GM10266 (cell line): ENCODE measurements around the gene ZNF410.
A peak's percentile ranks its signal among the peaks of the same experiment; 100 is the strongest.
"Not testable (repeated sequence)": the region's sequence is repeated elsewhere in the genome, so short reads cannot be mapped to it uniquely, and the experiment has no call there.

ENCODE experiments used
- DNase-seq: peaks from one replicate; pipeline ENCODE4 v3.0.0; 2012; ENCODE audit errors: extremely low spot score
- TF ChIP-seq, protein P1 (sequence below): IDR thresholded peaks from 2 replicates; pipeline ENCODE4 v1.5.1; 2012; ENCODE audit warnings: mild to moderate bottlenecking, low read depth; ENCODE audit not compliant: control insufficient read depth, insufficient read depth; ENCODE audit errors: missing control alignments

Gene ZNF410, protein sequence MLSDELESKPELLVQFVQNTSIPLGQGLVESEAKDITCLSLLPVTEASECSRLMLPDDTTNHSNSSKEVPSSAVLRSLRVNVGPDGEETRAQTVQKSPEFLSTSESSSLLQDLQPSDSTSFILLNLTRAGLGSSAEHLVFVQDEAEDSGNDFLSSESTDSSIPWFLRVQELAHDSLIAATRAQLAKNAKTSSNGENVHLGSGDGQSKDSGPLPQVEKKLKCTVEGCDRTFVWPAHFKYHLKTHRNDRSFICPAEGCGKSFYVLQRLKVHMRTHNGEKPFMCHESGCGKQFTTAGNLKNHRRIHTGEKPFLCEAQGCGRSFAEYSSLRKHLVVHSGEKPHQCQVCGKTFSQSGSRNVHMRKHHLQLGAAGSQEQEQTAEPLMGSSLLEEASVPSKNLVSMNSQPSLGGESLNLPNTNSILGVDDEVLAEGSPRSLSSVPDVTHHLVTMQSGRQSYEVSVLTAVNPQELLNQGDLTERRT

DNA sequence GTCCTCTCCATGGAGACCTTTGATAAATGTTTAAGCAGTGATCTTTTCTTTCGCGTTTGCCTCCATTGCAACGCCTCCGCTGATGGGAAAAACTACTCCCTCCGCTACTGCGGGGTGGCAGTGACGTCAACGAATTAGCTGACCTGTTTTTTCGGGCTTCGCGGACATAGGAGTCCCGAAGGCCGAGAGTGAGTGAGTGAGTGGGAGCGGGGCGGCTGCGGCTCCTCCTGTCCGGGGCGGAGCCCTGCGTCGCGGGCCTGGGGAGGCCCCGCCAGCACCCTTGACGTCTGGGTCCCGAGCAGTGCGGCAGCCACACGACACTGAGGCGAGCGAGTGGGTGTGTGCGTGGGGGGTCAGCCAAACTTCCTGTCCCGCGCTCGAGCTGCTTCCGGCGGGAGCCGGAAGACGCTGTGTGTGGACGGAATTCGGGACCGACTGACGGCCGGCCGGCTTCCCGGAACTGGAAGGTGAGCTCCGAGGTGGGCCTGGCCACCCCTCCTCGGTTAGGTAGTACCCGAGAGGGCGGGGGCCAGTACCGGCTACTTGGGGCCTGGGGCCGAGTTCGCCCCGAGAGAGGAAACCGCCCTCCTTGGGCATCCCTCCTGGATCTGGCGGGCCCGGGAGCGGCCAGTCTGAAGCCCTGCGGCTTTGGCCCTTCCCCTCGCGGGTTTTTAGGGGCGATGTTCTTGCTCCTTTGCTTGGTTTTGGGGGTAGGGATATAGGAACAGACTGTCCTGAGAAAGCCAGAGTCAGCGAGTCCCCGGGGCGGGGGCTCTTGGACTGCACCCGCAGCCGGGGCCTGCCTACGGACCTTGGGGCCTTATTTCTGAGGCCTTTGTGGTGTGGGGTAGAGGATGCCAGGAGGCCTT lies at the start of gene ZNF410:
TSS of gene ZNF410 (plus strand) at position 411 of the 869 bp plus-strand sequence. CDS start 5,317 bp downstream, outside the sequence.
- peak; percentile 87 for DNase-seq
- TF ChIP-seq, protein P1, sequence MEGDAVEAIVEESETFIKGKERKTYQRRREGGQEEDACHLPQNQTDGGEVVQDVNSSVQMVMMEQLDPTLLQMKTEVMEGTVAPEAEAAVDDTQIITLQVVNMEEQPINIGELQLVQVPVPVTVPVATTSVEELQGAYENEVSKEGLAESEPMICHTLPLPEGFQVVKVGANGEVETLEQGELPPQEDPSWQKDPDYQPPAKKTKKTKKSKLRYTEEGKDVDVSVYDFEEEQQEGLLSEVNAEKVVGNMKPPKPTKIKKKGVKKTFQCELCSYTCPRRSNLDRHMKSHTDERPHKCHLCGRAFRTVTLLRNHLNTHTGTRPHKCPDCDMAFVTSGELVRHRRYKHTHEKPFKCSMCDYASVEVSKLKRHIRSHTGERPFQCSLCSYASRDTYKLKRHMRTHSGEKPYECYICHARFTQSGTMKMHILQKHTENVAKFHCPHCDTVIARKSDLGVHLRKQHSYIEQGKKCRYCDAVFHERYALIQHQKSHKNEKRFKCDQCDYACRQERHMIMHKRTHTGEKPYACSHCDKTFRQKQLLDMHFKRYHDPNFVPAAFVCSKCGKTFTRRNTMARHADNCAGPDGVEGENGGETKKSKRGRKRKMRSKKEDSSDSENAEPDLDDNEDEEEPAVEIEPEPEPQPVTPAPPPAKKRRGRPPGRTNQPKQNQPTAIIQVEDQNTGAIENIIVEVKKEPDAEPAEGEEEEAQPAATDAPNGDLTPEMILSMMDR = no peak

DNA sequence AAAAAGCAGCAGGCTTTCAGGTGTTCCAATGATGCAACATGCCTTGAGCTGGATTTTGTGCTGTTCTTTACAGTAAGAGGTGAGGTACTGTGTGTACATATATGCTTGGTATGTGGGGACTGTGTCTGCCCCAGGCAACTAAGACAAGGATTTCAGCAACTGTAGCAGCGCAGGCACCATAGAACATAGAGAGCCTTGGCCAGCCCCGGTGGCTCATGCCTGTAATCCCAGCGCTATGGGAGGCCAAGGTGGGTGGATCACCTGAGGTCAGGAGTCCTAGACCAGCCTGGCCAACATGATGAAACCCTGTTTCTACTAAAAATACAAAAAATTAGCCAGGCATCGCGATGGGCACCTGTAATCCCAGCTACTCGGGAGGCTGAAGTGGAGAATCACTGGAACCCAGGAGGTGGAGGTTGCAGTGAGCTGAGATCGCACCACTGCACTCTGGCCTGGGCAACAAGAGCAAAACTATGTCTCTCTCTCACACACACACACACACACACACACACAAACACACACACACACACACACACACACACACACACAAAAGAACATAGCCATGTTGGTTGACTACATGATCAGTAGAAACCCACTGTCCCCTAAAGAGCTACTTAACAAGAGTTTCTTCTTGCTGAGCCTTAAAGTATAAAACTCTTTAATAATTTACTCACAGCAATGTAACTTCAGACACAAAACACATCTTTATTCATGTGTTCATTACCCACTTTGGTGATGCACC lies 48.2 kb upstream of the ZNF410 start:
- DNase-seq = not testable (repeated sequence)

DNA sequence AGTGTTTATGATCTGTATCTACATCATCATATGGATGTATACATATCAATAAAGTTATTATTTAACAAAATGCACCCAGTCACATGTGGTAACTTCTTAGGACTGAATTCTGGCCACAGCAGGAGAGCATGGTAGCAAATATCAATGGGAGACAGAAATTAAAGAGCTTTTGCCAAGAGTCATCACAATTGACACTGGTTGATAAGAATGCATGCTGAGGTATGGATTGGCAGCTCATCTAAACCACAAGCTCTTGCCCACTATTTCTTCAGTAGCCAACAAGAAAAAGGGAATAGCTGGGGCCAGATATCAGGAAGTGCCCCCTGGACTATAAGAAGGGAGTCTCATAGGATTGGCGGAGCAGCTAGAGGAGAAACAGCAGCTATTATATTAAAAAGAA lies 44.5 kb upstream of the ZNF410 start:
- TF ChIP-seq, protein P1 = no peak
- no peak for DNase-seq

DNA sequence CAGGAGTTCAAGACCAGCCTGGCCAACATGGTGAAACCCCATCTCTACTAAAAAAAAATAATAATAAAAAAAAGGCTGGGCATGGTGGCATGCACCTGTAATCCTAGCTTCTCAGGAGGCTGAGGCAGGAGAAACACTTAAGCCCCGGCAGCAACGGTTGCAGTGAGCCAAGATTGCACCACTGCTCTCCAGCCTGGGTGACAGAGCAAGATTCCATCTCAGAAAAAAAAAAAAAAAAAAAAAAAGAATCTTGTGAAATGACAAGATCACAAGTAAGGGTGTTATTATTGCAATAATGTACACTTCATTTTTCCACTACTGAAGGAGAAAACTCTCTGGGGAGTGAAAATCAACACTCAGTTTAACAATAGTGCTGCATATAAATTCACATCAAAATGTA lies 43.8 kb upstream of the ZNF410 start:
- no peak for DNase-seq
- TF ChIP-seq, protein P1 = no peak

DNA sequence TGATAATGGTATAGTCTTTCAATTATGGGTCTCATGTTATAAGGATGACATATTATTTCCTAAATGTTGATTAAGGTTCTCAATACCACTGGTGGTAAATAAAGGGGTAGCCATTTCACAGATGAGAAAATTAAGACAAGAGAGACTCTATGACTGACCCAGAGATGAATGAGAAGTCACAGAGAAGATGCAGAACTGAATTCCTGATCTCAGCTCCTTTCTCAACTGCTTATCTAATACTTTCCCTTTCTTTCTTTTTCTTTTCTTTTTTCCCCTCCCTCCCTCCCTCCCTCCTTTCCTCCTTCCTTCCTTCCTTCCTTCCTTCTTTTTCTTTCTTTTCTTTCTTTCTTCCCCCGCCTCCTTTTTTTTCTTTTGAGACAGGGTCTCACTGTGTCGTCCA lies 43.4 kb upstream of the ZNF410 start:
- no peak for DNase-seq
- TF ChIP-seq, protein P1 = no peak

DNA sequence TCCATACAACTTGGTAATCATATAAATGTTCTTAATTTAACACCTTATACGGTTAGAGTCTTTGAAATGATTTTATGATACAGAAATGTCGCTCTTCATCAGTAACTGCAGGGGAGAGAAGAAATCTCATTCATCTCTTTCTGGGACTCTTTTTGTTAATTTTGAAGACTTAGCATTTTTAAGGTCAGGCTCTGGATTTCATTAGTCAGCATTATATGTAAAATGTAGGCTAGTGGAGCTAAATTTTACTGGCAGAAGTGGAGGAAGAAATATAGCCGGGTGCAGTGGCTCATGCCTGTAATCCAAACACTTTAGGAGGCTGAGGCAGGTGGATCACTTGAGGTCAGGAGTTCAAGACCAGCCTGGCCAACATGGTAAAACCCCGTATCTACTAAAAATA lies 39.7 kb upstream of the ZNF410 start:
- no peak for DNase-seq
- TF ChIP-seq, protein P1 = no peak

DNA sequence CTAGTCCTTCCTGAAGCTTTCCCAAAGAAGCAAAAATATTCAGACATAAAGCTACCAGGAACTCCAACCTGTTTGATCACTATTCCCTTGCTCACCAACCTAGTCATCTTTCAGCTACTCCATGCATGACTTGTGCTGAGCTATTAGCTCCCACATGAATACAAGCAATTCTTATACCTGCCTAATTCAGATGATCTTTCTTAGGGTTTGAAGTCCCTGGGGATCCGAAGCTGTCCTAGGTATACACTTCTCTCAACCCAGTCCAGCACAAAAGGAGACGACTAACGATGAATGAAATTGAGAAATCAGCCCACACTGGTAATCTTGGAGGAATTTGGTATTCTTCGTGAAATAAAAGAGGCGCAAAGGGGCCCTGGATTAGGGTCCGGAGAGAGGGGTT lies 35.7 kb upstream of the ZNF410 start:
- DNase-seq = no peak
- TF ChIP-seq, protein P1 = no peak
